ENCODE results near the gene FBXW12.
A peak's percentile ranks its signal among the peaks of the same experiment; 100 is the strongest.

Gene FBXW12

GRCh38 chr3:48435223-48435595 is 63.2 kb downstream of the FBXW12 start:
- DNase-seq (ENCODE audit: low read depth in 2 of 2): no peak

- DNase-seq (ENCODE audit: low read depth in 2 of 2): peak; percentile 65 to 79
These were observed 63.9 kb downstream of the FBXW12 start for GRCh38 chr3:48435774-48436476.

GRCh38 chr3:48436477-48436787 is 64.4 kb downstream of the FBXW12 start:
- no peak for DNase-seq (ENCODE audit: low read depth in 2 of 2)

- no peak for DNase-seq (ENCODE audit: low read depth in 2 of 2)
These were observed 64.8 kb downstream of the FBXW12 start for GRCh38 chr3:48436855-48437254.

GRCh38 chr3:48437812-48438211 is 65.8 kb downstream of the FBXW12 start:
- DNase-seq (ENCODE audit: low read depth in 2 of 2): no peak

GRCh38 chr3:48439820-48440589 is 68.0 kb downstream of the FBXW12 start, which contains the start of the genes CCDC51 and TMA7:
CCDC51 (minus strand) TSS chr3:48440119; CDS start chr3:48435128, 4,991 bp downstream.
TMA7 (plus strand) TSS chr3:48440257; CDS start chr3:48440297, 40 bp downstream.
- DNase-seq (ENCODE audit: low read depth in 2 of 2): peak; percentile 99

GRCh38 chr3:48440590-48440958 is 68.6 kb downstream of the FBXW12 start:
- no peak for DNase-seq (ENCODE audit: low read depth in 2 of 2)

- no peak for DNase-seq (ENCODE audit: low read depth in 2 of 2)
These were observed 69.9 kb downstream of the FBXW12 start for GRCh38 chr3:48441940-48442339.

Measured in stimulated activated CD4-positive, alpha-beta T cell treated with anti-CD3 and anti-CD28 coated beads, Interleukin-15, amount 100 ng/mL, for 48 hours (primary cell).